HG02943 (cell line): ENCODE measurements around the gene PLAC8L1.

Experiments used
- ATAC-seq: cut with Tn5 transposase; IDR thresholded peaks from one replicate; pipeline ENCODE4 v1.9.1; 2021; ENCODE audit warnings: mild to moderate bottlenecking, low read depth, moderate library complexity; ENCODE audit not compliant: unreplicated experiment

Gene PLAC8L1

DNA sequence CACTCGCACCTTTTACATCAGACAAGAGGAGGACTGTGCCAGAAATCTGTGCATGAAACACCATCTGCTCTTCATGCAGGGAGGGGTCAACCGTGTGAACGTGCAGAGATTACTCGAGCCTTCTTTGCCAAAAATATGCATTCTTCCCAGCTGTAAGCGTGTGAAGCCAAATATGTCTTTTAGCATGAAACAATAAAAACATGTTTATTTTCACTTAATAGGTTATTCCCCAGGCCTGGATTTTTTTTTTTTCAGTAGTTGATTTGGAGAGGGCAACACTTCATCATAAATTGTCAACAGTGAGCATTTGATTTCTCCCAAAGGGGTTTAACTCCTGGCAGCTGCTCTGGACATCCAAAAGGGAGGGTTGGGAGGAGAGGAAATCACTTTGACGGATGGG lies 23.8 kb downstream of the PLAC8L1 start:
- ATAC-seq: no peak

DNA sequence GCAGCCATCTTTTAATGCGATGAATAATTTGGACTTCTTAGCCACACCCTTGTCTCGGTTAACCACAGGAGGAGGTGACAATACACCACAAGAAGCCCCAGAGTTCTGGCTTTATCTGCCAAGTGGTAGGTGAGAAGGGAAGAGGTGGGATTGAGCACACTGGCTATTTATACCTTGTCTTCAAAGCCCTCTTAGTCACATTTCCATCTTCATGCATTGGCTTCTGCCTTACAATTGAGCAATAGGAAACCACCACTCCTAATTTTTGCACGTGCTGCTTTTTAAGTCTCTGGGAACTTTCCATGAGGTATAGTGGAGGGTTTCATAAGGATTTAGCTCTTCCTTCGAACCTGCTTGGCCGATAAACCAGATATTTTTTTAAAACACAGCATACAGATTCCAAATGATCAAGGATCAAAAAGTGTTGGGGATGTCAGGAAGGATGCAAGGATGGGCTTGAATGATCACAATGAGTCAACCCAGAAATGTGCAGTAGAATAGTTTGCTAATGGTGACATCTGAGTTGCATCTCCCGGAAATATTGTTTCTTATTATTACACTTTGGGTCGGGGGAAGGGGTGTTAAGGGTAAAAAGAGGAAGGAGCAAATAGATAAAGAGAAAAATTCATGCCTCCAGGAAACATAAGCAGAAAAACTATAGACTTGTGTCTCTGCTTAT lies 25.5 kb downstream of the PLAC8L1 start:
- ATAC-seq: no peak

GRCh38 chr5:146078566-146078965 lies 26.8 kb downstream of the PLAC8L1 start:
- ATAC-seq: no peak

- ATAC-seq: no peak
Observed at GRCh38 chr5:146076455-146076854, 28.9 kb downstream of the PLAC8L1 start.

- no peak for ATAC-seq
Observed at GRCh38 chr5:146076028-146076427, 29.3 kb downstream of the PLAC8L1 start.

DNA sequence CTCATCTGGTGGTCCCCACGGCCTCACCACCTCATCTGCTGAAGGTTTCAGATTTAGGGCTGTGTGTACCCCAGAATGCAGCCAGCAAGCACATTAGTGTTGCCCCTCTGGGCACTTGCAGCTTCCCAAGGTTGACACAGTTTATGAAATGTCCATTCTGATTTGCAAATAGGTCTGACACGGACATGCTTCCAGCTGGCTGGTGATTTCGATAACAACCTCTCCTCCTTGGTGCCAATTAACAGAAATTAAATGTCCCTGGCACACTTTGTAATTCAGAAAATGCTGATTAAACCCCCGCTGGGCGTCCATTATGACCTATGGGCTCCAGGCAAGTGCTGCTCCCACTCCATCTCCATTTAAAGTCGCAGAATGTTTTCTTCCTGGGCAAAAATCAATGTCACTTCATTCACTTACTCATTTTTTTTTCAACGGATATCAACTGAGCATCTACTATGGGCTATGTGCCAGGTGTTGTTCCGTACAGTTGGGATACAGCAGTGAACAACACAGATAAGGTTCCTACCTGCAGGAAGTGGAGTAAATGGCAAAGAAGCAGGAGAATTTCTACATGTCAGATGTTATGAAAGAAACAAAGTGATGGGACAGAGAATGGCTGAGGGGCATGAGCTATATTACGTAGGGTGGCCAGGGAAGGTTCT lies 32.0 kb downstream of the PLAC8L1 start:
- no peak for ATAC-seq

DNA sequence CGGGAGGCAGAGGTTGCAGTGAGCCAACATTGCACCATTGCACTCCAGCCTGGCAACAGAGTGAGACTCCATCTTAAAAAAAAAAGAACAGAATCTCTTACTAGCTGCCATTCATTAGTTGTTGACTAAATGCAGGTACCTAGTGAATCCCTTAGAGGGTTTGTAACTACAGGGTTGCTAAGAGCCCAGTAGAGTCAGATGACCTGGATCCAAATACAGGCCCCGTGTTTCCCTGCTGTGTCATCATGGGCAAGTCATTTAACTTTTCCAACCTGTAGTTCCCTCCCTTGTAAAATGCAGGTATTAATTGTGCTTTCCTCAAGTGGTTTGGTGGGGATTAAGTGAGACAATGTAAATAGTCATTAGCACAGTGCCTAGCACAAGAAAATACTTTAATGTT lies 32.8 kb downstream of the PLAC8L1 start:
- no peak for ATAC-seq

DNA sequence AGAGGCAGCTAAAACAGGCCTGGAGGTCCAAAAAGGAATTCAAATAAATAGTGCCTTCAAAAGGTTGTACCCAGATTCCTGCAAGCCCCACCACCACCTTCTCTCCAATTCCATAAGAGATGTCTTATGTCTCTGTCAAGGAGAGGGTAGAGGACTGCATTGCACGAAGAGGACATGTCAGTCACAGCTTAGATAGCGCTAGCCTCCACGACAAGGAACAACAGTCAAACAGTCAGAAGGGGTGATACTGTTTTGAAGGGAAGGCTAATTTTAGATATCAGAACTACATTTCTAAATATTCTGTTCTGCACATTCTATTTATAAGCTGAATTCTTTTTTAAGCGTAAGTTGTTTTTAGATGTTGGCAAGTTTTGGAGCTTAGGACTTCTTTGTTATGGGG lies 34.2 kb downstream of the PLAC8L1 start:
- ATAC-seq: no peak

GRCh38 chr5:146070746-146071145 lies 34.6 kb downstream of the PLAC8L1 start:
- no peak for ATAC-seq

- peak; percentile 51 for ATAC-seq
Observed at GRCh38 chr5:146069780-146070099, 35.6 kb downstream of the PLAC8L1 start.

GRCh38 chr5:146068977-146069779 lies 36.2 kb downstream of the PLAC8L1 start:
- ATAC-seq: peak; percentile 73

DNA sequence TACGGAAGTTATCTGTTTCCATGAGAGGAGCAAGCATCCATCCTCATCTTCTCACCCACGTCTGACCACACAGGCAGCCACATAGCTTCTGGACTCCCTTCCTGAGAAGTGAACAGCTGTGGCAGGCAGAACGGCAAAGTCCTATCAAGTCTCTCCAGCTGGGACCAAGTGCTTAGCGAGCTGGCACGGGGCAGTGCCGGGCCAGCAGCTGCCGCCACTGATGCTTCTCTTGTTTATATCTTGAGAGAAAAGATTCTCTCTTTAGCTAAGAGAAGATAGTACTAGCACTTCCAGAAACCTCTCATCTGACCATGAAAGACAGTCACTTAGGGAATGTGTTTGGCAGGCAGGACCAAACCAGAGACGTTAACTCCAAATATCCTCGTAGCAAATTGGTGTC lies 37.2 kb downstream of the PLAC8L1 start:
- ATAC-seq: no peak

DNA sequence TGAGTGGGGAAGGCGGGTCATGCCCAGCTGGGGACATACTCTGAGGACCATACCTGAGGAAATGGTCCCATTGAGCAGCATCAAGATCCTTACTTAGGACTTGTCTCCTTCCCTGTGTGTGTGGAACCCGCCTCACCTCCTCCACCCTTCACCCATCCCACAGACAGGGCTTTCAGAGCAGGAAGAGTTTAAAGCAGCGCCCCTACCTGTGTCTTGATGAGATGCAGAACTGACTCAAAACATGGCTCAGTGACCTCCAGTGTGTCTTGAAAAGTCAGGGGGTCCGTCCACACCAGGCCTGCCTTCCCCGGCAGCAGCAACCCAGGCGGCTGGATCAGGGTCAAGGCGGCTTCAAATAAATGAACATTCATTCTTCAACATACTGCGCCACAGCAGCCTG lies 38.4 kb downstream of the PLAC8L1 start:
- ATAC-seq: no peak

GRCh38 chr5:146060221-146060585 lies 45.2 kb downstream of the PLAC8L1 start:
- ATAC-seq: no peak

- ATAC-seq: no peak
Observed at GRCh38 chr5:146059460-146060220, 45.7 kb downstream of the PLAC8L1 start.

- no peak for ATAC-seq
Observed at GRCh38 chr5:146055432-146055831, 49.9 kb downstream of the PLAC8L1 start.

DNA sequence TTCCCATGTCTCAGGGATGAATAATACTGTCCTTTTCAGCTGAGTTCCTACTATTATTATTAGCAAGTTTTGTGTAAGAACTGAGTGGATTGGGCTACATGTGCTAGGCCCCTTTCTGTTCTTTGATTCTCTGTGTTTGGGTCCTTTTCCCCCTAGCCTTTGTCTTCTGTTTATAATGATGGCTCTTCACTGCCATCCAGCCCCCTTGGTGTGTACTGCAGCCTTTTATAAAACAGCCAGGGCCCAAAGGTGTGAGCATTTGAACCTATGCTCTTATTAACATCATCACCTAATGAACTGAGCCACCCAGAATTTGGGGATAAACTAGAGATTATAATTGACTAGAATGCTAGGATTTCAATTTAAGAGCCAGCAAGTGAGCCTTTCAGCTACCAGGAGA lies 52.6 kb downstream of the PLAC8L1 start:
- no peak for ATAC-seq

DNA sequence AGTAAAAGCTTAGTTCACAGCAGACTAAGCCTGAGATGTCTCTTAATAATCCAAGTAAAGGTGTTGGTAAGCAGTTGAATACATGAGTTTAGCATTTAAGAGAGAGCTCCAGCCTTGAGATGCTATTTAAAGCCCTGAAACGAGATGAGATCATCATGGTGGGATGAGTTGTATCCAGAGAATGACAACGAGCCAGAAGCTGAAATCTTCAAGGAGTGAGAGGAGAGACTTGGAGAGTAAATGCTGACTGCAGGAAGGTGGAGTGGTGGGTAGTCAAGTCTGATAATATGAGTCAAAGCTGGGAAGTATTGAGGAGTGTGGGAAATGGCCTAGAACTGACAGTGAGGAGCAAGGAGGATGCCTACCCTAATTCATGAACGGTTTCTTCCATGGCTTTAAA lies 53.7 kb downstream of the PLAC8L1 start:
- no peak for ATAC-seq

DNA sequence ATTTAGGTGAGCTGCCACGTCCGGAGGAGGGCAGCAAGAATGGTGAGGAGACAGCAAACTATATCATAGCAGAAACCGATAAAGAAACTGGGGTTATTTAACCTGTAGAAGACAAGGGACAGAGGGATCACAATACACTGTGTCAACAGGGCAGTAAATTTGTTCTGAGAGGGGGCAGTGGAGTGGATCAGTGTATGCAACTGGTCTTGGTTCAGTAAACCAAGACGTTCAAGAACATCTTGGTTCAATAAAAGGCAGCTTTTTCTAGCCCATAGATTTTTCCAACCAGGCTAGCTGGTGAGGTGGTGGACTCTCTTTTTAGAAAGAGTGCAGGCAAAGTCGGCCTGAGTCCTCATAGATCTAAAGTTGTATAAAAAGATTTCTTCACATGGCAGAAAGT lies 55.3 kb downstream of the PLAC8L1 start:
- no peak for ATAC-seq

- no peak for ATAC-seq
Observed at GRCh38 chr5:146049704-146050026, 55.7 kb downstream of the PLAC8L1 start.

DNA sequence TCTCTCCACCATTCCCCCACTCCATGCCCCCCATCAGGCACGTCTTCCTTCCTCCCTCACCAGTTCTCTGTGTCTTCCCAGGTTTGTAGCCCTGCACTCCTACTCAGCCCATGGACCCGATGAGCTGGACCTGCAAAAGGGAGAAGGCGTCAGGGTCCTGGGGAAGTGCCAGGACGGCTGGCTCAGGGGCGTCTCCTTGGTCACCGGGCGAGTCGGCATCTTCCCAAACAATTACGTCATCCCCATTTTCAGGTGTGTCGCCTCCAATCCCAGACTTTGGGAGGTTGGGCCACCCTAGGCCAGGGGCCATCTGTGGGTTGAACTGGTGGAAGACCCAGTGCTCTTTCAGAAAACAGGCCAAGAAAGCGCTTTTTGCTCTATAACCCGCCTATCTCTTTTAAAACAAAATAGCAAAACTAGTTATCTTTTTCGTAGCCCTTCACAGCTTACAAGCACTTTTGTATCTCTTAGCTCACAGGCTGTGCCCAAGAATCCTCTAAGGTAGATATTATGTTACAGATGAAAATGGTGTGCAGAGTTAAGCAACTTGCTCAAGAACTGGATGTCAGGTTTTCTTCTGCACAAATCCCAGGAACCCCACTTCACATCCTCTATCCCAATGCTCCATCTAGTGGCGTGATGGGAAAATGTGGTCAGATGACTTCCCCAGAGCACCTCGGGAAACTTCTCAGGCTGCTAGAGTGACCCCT lies 56.2 kb downstream of the PLAC8L1 start:
- ATAC-seq: no peak
